GM19035 (cell line): ENCODE data around the gene NOXO1.

Experiments used
- ATAC-seq: cut with Tn5 transposase; IDR thresholded peaks from one replicate; pipeline ENCODE4 v1.9.1; 2021; ENCODE audit not compliant: unreplicated experiment

Gene NOXO1

GRCh38 chr16:1981398-1981836 is at the start of gene NOXO1:
NOXO1 (minus strand) TSS chr16:1981469; CDS start chr16:1981179, 290 bp downstream.
- ATAC-seq: no peak

- ATAC-seq: no peak
Measured at GRCh38 chr16:2030036-2030435, 48.8 kb upstream of the NOXO1 start.

- ATAC-seq: no peak
Measured at GRCh38 chr16:2029350-2029749, 48.1 kb upstream of the NOXO1 start.

GRCh38 chr16:2028620-2029220 is 47.5 kb upstream of the NOXO1 start:
- ATAC-seq: no peak

- ATAC-seq: no peak
Measured at GRCh38 chr16:2028146-2028545, 46.9 kb upstream of the NOXO1 start.

- no peak for ATAC-seq
Measured at GRCh38 chr16:2027024-2028010, 46.0 kb upstream of the NOXO1 start.

- no peak for ATAC-seq
Measured at GRCh38 chr16:2026461-2027023, 45.3 kb upstream of the NOXO1 start, which contains the start of gene NHERF2. NHERF2 (plus strand) TSS chr16:2026902; CDS start chr16:2027006, 104 bp downstream.

GRCh38 chr16:2025878-2026460 is 44.7 kb upstream of the NOXO1 start:
- ATAC-seq: no peak

GRCh38 chr16:2025251-2025650 is 44.0 kb upstream of the NOXO1 start:
- ATAC-seq: no peak

- ATAC-seq: no peak
Measured at GRCh38 chr16:2024032-2024420, 42.8 kb upstream of the NOXO1 start.

GRCh38 chr16:2023092-2024031 is 42.1 kb upstream of the NOXO1 start:
- peak; percentile 68 for ATAC-seq

GRCh38 chr16:2022723-2023091 is 41.4 kb upstream of the NOXO1 start:
- peak; percentile 27 for ATAC-seq

GRCh38 chr16:2019921-2020831 is 38.9 kb upstream of the NOXO1 start:
- no peak for ATAC-seq

GRCh38 chr16:2019518-2019920 is 38.2 kb upstream of the NOXO1 start, which contains the start of gene NPW:
NPW (plus strand) TSS chr16:2019785.
- no peak for ATAC-seq

GRCh38 chr16:2016407-2016922 is 35.2 kb upstream of the NOXO1 start:
- ATAC-seq: no peak

GRCh38 chr16:2015947-2016208 is 34.6 kb upstream of the NOXO1 start:
- no peak for ATAC-seq

GRCh38 chr16:2015117-2015946 is 34.1 kb upstream of the NOXO1 start:
- ATAC-seq: no peak

GRCh38 chr16:2013527-2013926 is 32.3 kb upstream of the NOXO1 start:
- ATAC-seq: no peak
